GDM1 (cell line): Measurements from ENCODE around the gene ENTR1.

Experiments used
- DNase-seq: peaks from one replicate; lab custom pipeline; 2025; lab: John Stamatoyannopoulos, UW

ENTR1 gene, protein sequence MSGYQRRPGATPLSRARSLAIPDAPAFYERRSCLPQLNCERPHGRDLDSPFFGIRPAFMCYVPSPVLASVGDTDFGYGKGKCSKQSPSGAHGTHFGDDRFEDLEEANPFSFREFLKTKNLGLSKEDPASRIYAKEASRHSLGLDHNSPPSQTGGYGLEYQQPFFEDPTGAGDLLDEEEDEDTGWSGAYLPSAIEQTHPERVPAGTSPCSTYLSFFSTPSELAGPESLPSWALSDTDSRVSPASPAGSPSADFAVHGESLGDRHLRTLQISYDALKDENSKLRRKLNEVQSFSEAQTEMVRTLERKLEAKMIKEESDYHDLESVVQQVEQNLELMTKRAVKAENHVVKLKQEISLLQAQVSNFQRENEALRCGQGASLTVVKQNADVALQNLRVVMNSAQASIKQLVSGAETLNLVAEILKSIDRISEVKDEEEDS

DNA sequence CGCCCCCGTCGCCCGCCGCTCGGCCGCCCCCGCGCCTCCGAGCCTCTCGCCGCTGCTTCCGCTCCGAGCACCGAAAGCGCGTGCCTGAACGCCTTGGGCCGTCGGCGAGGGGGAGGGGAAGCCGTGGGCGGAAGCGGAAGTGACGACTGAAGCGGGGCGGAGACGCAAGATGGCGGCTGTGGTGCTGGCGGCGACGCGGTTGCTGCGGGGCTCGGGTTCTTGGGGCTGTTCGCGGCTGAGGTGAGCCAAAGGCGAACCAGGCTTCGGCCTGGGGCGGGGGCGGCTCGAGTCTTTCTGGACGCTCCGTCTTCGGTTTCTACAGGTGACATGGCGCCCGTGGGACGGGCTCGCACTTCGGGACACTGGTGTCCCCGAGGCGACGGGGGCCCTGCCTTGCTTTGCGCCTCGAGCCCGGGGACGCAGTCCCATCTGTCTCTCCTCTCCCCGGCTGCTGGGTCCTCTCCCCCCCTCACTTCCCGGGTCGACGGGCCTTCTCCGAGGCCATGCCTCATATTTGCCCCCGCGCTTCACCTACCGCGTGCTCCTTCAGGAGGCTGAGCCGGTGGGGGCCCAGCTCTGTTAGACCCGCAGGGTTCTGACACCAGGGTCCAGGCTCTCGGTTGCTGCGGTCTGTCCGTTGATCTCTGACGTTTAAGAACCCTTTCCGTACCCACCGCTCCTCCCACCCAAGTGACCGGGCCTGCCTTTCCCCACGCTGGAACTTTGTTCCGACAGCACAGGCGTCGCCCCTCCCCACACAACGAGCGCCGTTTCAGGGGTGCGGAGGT is at the start of gene ENTR1, which contains the start of gene PMPCA:
Gene ENTR1 (minus strand): TSS at position 115 of the 788 bp plus-strand sequence. CDS start 217 bp downstream, outside the sequence.
Gene PMPCA (plus strand): TSS at position 159 of the 788 bp plus-strand sequence. CDS start 11 bp downstream, at position 170.
- peak; percentile 81 for DNase-seq

DNA sequence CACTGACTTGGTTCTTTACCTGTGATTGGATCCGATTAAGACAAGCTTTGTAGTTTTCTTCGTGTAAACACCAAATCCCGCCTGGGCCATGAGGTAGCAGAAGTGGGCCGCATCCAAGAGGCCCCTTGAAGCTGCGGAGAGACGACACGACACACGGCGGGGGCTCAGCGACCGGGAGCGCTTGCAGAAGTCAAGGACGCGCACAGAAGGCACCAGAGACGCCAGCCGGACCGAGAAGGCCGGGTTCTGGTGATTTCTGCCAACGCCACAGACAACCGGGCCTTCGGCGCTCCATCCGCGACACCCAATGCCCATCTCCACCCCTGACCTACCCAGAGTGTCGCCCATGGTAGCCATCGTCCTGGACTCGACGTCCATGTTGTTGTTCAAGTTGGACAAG is 49.0 kb upstream of the ENTR1 start:
- no peak for DNase-seq

DNA sequence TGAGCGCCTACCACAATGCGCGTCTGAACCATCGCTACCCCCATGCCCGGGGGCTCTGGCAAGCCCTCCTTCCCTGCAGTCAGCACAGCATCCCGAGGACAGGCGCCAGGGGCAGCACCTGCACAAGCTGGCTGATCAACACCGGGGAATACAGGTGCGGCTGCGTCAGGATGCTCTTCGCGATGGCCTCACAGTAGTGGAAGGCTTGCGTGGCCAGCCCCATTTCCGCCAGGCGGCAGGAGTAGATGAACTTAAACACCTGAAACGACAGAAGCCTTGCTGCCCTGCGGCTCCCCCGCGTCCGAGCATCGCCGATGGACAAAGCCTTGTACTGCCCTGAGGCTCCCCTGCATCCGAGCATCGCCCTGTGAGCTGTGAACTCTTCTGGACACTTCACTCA is 46.9 kb upstream of the ENTR1 start:
- DNase-seq, result no peak

DNA sequence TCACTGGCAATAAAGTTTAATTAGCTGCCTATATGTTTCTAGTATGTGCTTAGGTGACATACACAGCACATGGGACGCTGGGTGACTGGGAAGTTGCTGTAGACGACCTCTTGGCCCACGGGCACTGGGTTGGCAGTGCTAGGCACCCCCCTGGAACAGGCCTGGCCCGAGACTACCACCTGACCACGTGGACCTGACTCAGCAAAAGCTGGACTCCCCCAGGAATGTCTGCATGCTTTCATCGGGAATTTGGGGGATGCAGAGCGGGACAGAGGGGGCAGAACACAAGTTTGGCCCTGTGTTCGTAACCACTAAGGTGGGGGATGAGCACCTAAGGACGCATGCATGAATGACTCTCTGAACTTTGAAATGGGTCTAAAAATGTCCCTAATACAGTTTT is 45.8 kb upstream of the ENTR1 start:
- no peak for DNase-seq

- no peak for DNase-seq
Observed at GRCh38 chr9:136455043-136456002, 44.9 kb upstream of the ENTR1 start.

GRCh38 chr9:136454026-136454796 is 43.8 kb upstream of the ENTR1 start:
- DNase-seq, result no peak

DNA sequence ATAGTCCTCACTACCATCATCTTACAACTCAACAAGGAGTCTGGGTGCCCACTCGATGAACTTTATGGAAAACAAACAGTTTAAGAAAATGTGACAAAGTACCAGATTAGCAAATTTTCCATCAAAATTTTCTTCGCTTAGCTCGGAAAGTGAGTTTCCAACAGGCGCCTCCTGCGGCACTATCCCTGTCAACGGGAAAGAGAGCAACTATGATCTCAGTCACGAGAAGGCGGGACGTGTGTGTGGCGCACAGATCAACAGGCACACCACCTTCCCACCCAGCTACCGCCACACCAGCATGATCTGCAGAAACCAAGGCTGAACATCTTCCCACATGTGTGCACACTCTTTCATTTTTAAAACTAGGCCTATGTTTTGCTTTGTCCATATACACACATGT is 42.9 kb upstream of the ENTR1 start:
- DNase-seq, result no peak

GRCh38 chr9:136451221-136451877 is 40.9 kb upstream of the ENTR1 start:
- no peak for DNase-seq

GRCh38 chr9:136448655-136449054 is 38.2 kb upstream of the ENTR1 start:
- no peak for DNase-seq

DNA sequence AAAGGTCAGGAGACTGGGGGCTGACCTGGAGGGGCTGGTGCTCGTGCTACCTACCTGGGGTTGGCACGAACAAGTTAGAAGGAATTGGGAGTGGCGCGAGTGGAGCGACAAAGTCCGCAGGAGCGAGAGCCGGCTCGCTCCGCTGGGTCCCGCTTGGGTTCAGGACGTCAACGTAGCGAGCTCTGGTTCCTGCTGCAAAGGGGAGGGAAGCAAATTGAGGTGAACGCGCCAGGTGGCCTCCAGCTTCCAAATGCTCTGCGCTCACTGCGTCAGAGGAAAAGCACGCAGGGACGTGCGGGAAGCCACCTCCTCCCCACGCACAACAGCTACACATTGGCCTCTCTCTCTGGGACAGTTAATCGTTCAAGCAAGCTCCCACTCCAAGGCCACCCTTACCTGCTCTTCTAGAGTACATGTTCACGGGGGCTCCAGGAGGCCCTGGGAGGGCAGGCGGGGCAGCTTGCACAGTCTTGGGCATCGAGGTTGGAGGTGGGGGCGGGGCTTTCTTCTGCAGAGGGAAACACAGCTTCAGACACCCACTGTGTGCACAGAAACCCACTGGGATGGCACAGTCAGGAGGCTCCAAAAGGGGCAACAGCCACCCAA is 36.9 kb upstream of the ENTR1 start:
- DNase-seq, result no peak

DNA sequence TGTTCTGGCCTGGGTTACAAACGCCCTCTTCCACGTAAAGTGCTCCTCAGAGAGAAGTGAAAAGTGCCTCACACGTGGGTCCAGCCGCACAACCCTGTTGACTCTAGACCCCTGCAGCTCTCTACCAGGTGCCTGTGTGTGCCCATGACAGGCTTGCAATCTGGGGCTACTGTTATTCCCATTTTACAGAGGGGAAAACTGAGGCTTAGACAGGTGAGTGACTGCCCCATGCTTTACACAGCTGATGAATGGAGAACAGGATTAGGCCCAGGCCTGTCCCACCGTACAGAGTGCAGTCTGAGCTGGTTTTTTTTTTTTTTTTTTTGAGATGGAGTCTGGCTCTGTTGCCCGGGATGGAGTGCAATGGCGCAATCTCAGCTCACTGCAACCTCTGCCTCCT is 35.4 kb upstream of the ENTR1 start:
- DNase-seq, result no peak

- DNase-seq, result no peak
Observed at GRCh38 chr9:136444102-136444501, 33.7 kb upstream of the ENTR1 start.

GRCh38 chr9:136443687-136444086 is 33.3 kb upstream of the ENTR1 start:
- no peak for DNase-seq

GRCh38 chr9:136443087-136443486 is 32.7 kb upstream of the ENTR1 start:
- no peak for DNase-seq

- no peak for DNase-seq
Observed at GRCh38 chr9:136442265-136442664, 31.9 kb upstream of the ENTR1 start.

- no peak for DNase-seq
Observed at GRCh38 chr9:136441681-136442245, 31.3 kb upstream of the ENTR1 start.

- DNase-seq, result no peak
Observed at GRCh38 chr9:136441191-136441680, 30.8 kb upstream of the ENTR1 start.

GRCh38 chr9:136439481-136440408 is 29.3 kb upstream of the ENTR1 start, which contains the start of gene INPP5E:
Gene INPP5E (minus strand): TSS chr9:136439845. CDS start chr9:136439419, 426 bp downstream.
- DNase-seq, result peak; percentile 53
